A549 (cell line): ENCODE results near the gene MBD3L4.

Experiments used
- CTCF ChIP-seq: fragments of >200 bp; sonication (Bioruptor Twin); formaldehyde crosslinking; IDR thresholded peaks from 3 replicates; pipeline ENCODE4 v1.5.1; 2016
- POLR2A ChIP-seq: IDR thresholded peaks from 2 replicates; pipeline ENCODE4 v1.6.1; 2012; ENCODE audit warnings: mild to moderate bottlenecking, low read length
- USF2 ChIP-seq: fragments of 450-650 bp; IDR thresholded peaks from 2 replicates; pipeline ENCODE4 v1.6.1; 2014; ENCODE audit warnings: antibody characterized with exemption
- TF ChIP-seq, protein P1 (sequence below): IDR thresholded peaks from 2 replicates; pipeline ENCODE4 v1.6.1; 2012

- TF ChIP-seq CTCF (no peak), POLR2A (no peak), USF2 (no peak)
- TF ChIP-seq, protein P1, sequence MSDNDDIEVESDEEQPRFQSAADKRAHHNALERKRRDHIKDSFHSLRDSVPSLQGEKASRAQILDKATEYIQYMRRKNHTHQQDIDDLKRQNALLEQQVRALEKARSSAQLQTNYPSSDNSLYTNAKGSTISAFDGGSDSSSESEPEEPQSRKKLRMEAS = no peak
Measured at GRCh38 chr19:7007859-7008258, 32.1 kb downstream of the MBD3L4 start.
